OCI-LY7 (cell line): ENCODE results near the gene PRR7. TPM values are rescaled to one million over a fixed set of nuclear protein-coding genes. Genes with fewer than 3 reads are reported as not detected.

ENCODE experiments used
- BruUV-seq: library from RNA; stranded (reverse); fragments of 400-500 nt; replicated peaks from 2 replicates; lab custom pipeline; 2021; lab: Mats Ljungman, UMichigan
- CTCF ChIA-PET: fragments of 300-600 bp; sonication (Branson Sonifier 250); formaldehyde crosslinking; loops from one replicate; lab custom pipeline; 2022; ENCODE audit warnings: antibody characterized with exemption; ENCODE audit not compliant: unreplicated experiment; lab: Charles Lee
- POLR2A ChIA-PET: fragments of 300-600 bp; sonication (Branson Sonifier 250); formaldehyde crosslinking; loops from one replicate; lab custom pipeline; 2022; ENCODE audit warnings: antibody characterized with exemption; lab: Charles Lee
- DNase-seq: peaks from one replicate; pipeline ENCODE4 v3.0.0-alpha.2; 2015; ENCODE audit warnings: low spot score
- H2AFZ ChIP-seq: fragments of 200-600 bp; sonication (generic), shearing (Covaris generic); 2 replicates; pipeline ENCODE4 v1.6.1; 2014; ENCODE audit warnings: mild to moderate bottlenecking, antibody characterized with exemption, low read length, moderate library complexity
- H3K27ac ChIP-seq: fragments of 200-600 bp; sonication (generic); 2 replicates; pipeline ENCODE4 v1.5.1; 2014; ENCODE audit warnings: mixed run types, low read depth, mild to moderate bottlenecking, moderate library complexity, low read length, inconsistent platforms; ENCODE audit not compliant: poor library complexity, severe bottlenecking
- H3K36me3 ChIP-seq: fragments of 200-600 bp; sonication (generic); 2 replicates; pipeline ENCODE4 v1.6.1; 2014; ENCODE audit warnings: mild to moderate bottlenecking, antibody characterized with exemption, low read length, moderate library complexity, mixed read lengths; ENCODE audit not compliant: insufficient read depth
- H3K4me1 ChIP-seq: fragments of 200-600 bp; sonication (generic); 2 replicates; pipeline ENCODE4 v1.5.1; 2014; ENCODE audit warnings: mild to moderate bottlenecking, low read length; ENCODE audit not compliant: insufficient read depth, poor library complexity, severe bottlenecking
- H3K4me2 ChIP-seq: fragments of 200-600 bp; sonication (generic); 2 replicates; pipeline ENCODE4 v1.6.1; 2014; ENCODE audit warnings: mild to moderate bottlenecking, low read length
- H3K4me3 ChIP-seq: fragments of 200-600 bp; sonication (generic); 2 replicates; pipeline ENCODE4 v1.5.1; 2014; ENCODE audit warnings: mild to moderate bottlenecking, low read depth, low read length; ENCODE audit not compliant: poor library complexity, severe bottlenecking
- H3K79me2 ChIP-seq: fragments of 200-600 bp; sonication (generic); 2 replicates; pipeline ENCODE4 v1.6.1; 2016; ENCODE audit warnings: low read depth, mild to moderate bottlenecking, low read length, moderate library complexity, mixed read lengths; ENCODE audit not compliant: insufficient read depth
- H3K9me2 ChIP-seq: fragments of 200-600 bp; sonication (generic); 2 replicates; pipeline ENCODE4 v1.6.1; 2016; ENCODE audit warnings: mild to moderate bottlenecking, low read length, mixed read lengths; ENCODE audit not compliant: insufficient read depth
- H3K9me3 ChIP-seq: fragments of 200-600 bp; sonication (generic); 2 replicates; pipeline ENCODE4 v1.6.1; 2014; ENCODE audit warnings: mild to moderate bottlenecking, mixed run types, low read length, mixed read lengths
- H4K20me1 ChIP-seq: fragments of 200-600 bp; sonication (generic); 2 replicates; pipeline ENCODE4 v1.6.1; 2014; ENCODE audit warnings: mild to moderate bottlenecking, antibody characterized with exemption, low read length, moderate library complexity, mixed read lengths; ENCODE audit not compliant: insufficient read depth
- EZH2phosphoT487 ChIP-seq: fragments of 200-600 bp; sonication (generic); IDR thresholded peaks from 2 replicates; pipeline ENCODE4 v1.6.1; 2018; ENCODE audit warnings: low read depth, borderline replicate concordance, mild to moderate bottlenecking, mixed run types, antibody characterized with exemption, low read length, moderate library complexity, mixed read lengths
- intact Hi-C: fragments of 100-400 bp; cut with micrococcal nuclease; formaldehyde crosslinking; loops from one replicate; pipeline ENCODE4 v1.10.0; 2022; ENCODE audit not compliant: unreplicated experiment
- total RNA-seq, 2 experiments: library from RNA; depleted of rRNA in 1 of 2; stranded (reverse); fragments of >200 nt in 1 of 2; shearing (Covaris generic) in 1 of 2; gene quantifications; 2 replicates each; pipeline ENCODE4 v1.2.3, GENCODE V29; 2014 to 2022
- TF ChIP-seq, protein P1 (sequence below): fragments of 200-600 bp; sonication (generic); conservative IDR thresholded peaks from 2 replicates; pipeline ENCODE4 v1.5.1; 2014; ENCODE audit warnings: mild to moderate bottlenecking, antibody characterized with exemption, low read length, moderate library complexity, mixed read lengths

PRR7 gene
- total RNA-seq, 2 experiments from 2014 or later = 12.8 to 13.6 TPM

GRCh38 chr5:177444106-177445051 is 2.2 kb upstream of the PRR7 start:
- Histone ChIP-seq H2AFZ (no peak overlapping the region), H3K27ac (no peak overlapping the region), H3K4me2 (no peak overlapping the region), H3K9me3 (no peaks in the 10 kb centered on the region), H3K79me2 (no peaks in the 10 kb centered on the region), H4K20me1 (0 out of 2 replicates have a peak, but pooled peaks cover 9% of the 10 kb centered on the region), H3K36me3 (peaks cover 33% of the 10 kb centered on the region), H3K4me3 (no peak overlapping the region), H3K9me2 (no peaks in the 10 kb centered on the region), H3K4me1 (peaks cover 44% of the 10 kb centered on the region)
- DNase-seq = peak; percentile 20
- no peak for TF ChIP-seq EZH2phosphoT487
- TF ChIP-seq, protein P1, sequence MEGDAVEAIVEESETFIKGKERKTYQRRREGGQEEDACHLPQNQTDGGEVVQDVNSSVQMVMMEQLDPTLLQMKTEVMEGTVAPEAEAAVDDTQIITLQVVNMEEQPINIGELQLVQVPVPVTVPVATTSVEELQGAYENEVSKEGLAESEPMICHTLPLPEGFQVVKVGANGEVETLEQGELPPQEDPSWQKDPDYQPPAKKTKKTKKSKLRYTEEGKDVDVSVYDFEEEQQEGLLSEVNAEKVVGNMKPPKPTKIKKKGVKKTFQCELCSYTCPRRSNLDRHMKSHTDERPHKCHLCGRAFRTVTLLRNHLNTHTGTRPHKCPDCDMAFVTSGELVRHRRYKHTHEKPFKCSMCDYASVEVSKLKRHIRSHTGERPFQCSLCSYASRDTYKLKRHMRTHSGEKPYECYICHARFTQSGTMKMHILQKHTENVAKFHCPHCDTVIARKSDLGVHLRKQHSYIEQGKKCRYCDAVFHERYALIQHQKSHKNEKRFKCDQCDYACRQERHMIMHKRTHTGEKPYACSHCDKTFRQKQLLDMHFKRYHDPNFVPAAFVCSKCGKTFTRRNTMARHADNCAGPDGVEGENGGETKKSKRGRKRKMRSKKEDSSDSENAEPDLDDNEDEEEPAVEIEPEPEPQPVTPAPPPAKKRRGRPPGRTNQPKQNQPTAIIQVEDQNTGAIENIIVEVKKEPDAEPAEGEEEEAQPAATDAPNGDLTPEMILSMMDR = no peak
- ChIA-PET CTCF (interaction anchor here (0.6 to 0.7 kb wide), 3 partner anchors 18 to 78 kb away, joined by 3 to 6 read pairs (median 3); no protein-coding TSS in a partner anchor), POLR2A (interaction anchor here (0.5 to 1.8 kb wide), 6 partner anchors 11 to 92 kb away, joined by 3 to 10 read pairs (median 4); partner anchors contain the start of gene GRK6)
- intact Hi-C loops = loop anchor here (2.0 kb wide), 1 partner anchor 14 kb away; no protein-coding TSS in a partner anchor
- BruUV-seq = no TSS peak

- TF ChIP-seq, protein P1 = no peak
- TF ChIP-seq EZH2phosphoT487 = no peak
- Histone ChIP-seq H3K79me2 (no peaks in the 10 kb centered on the region), H3K27ac (no peak overlapping the region), H3K4me3 (no peak overlapping the region), H3K4me1 (peaks cover 47% of the 10 kb centered on the region), H3K9me3 (no peaks in the 10 kb centered on the region), H2AFZ (no peak overlapping the region), H3K4me2 (peak overlapping the region; percentile 75; the same call in 1 of the 2 replicates), H4K20me1 (0 out of 2 replicates have a peak, but pooled peaks cover 9% of the 10 kb centered on the region), H3K36me3 (peaks cover 28% of the 10 kb centered on the region), H3K9me2 (no peaks in the 10 kb centered on the region)
- intact Hi-C loops = loop anchor here (2.0 kb wide), 1 partner anchor 14 kb away; no protein-coding TSS in a partner anchor
- ChIA-PET POLR2A (interaction anchor here (0.6 to 1.8 kb wide), 10 partner anchors 10 to 145 kb away, joined by 3 to 10 read pairs (median 4); partner anchors contain the start of gene GRK6), CTCF (interaction anchor here (0.6 to 0.9 kb wide), 6 partner anchors 9 to 78 kb away, joined by 3 to 6 read pairs (median 3); no protein-coding TSS in a partner anchor)
- TSS peak; percentile 52 for BruUV-seq
- DNase-seq = peak; percentile 41
Measured at GRCh38 chr5:177445052-177445916, 1.3 kb upstream of the PRR7 start.
